Activated B cell treated with CpG ODN at 0.5 μM for 24 hours (primary cell): Measurements from ENCODE around the gene PAM16. TPM values are rescaled to one million over a fixed set of nuclear protein-coding genes. Genes with fewer than 3 reads are reported as not detected.
"Not testable (repeated sequence)": the region's sequence is repeated elsewhere in the genome, so short reads cannot be mapped to it uniquely, and the experiment has no call there.

Experiments used
- ATAC-seq: fragments of 200-7000 bp; cut with Tn5 transposase; one replicate; pipeline ENCODE4 v1.10.0; 2021; ENCODE audit warnings: low read depth, mild to moderate bottlenecking, moderate library complexity
- CTCF ChIA-PET: fragments of 350-600 bp; sonication (Branson Sonifier 250); formaldehyde crosslinking; loops from one replicate; lab custom pipeline; 2021; ENCODE audit warnings: antibody characterized with exemption; lab: Charles Lee
- POLR2A ChIA-PET: fragments of 350-600 bp; sonication (Branson Sonifier 250); formaldehyde crosslinking; loops from one replicate; lab custom pipeline; 2021; ENCODE audit warnings: antibody characterized with exemption; lab: Charles Lee
- DNase-seq: peaks from one replicate; pipeline ENCODE4 v3.0.0; 2022
- H3K27ac Mint-ChIP-seq: one replicate; pipeline ENCODE4 v1.8.0; 2020; ENCODE audit warnings: mixed read lengths
- H3K27me3 Mint-ChIP-seq: one replicate; pipeline ENCODE4 v1.8.0; 2021; ENCODE audit warnings: mixed read lengths
- H3K36me3 Mint-ChIP-seq: one replicate; pipeline ENCODE4 v1.8.0; 2021; ENCODE audit warnings: low read depth, mixed read lengths
- H3K4me1 Mint-ChIP-seq: one replicate; pipeline ENCODE4 v1.8.0; 2021; ENCODE audit warnings: mixed read lengths
- H3K4me3 Mint-ChIP-seq: one replicate; pipeline ENCODE4 v1.8.0; 2020; ENCODE audit warnings: mild to moderate bottlenecking, mixed read lengths
- H3K9me3 Mint-ChIP-seq: one replicate; pipeline ENCODE4 v1.8.0; 2020; ENCODE audit warnings: mixed read lengths
- intact Hi-C: fragments of 100-400 bp; cut with micrococcal nuclease; formaldehyde crosslinking; loops from one replicate; pipeline ENCODE4 v1.15.1; 2024
- total RNA-seq: library from RNA; stranded (reverse); gene quantifications from 2 replicates; pipeline ENCODE4 v1.2.3, GENCODE V29; 2022
- TF ChIP-seq, protein P1 (sequence below): fragments of 200-600 bp; IDR thresholded peaks from one replicate; pipeline ENCODE4 v1.8.0; 2022; ENCODE audit warnings: antibody characterized with exemption, mild to moderate bottlenecking

The PAM16 gene
- total RNA-seq, 1 donor from 2014 or later: 58.1 TPM

DNA sequence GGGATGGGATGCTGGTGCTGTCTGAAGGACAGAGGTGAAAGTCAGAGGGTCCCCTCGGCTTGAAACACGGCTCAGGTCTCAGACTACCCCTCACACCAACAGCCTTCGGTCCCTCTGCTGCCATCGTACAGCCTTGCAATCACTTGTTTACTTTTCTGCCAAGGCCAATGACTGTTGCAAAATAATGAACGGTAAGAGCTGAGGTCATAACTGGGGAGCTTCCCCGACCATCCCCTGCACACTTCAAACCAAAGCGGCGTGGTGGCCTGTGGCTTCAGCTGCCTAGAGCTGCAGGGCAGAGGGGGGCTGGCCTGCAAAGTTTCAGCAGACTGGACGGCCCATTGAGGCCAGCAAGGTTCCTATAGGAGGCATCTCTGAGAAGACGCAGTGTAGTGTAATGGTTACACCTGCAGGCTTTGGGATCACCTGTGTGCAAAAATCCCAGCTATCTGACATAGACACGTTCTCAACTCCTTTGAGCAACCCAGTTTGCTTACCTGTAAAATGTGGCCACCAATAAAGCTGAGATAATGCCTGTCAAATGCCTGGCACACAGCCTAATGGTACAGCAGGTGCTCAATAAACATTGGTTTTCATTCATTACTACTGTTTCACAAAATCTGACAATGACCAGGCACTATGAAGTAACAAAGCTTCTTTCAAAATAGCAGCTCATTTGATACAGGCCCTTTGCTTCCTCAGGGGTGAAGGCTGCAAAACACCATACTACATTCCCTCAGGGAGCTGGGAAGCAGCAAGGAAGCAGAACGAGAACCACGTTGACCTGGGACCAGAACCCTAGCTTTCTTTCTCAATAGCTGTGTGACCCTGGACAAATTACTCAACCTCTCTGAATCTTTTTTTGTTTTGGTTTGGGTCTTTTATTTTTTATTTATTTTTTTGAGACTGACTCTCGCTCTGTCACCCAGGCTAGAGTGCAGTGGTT lies 5.0 kb downstream of the PAM16 start:
- Mint-ChIP-seq H3K4me1 (peaks cover 15% of the 10 kb centered on the region), H3K36me3 (peaks cover 12% of the 10 kb centered on the region), H3K9me3 (no peaks in the 10 kb centered on the region), H3K27me3 (no peaks in the 10 kb centered on the region), H3K4me3 (no peak overlapping the region), H3K27ac (no peak overlapping the region)
- intact Hi-C loops: no loop called here
- TF ChIP-seq, protein P1, sequence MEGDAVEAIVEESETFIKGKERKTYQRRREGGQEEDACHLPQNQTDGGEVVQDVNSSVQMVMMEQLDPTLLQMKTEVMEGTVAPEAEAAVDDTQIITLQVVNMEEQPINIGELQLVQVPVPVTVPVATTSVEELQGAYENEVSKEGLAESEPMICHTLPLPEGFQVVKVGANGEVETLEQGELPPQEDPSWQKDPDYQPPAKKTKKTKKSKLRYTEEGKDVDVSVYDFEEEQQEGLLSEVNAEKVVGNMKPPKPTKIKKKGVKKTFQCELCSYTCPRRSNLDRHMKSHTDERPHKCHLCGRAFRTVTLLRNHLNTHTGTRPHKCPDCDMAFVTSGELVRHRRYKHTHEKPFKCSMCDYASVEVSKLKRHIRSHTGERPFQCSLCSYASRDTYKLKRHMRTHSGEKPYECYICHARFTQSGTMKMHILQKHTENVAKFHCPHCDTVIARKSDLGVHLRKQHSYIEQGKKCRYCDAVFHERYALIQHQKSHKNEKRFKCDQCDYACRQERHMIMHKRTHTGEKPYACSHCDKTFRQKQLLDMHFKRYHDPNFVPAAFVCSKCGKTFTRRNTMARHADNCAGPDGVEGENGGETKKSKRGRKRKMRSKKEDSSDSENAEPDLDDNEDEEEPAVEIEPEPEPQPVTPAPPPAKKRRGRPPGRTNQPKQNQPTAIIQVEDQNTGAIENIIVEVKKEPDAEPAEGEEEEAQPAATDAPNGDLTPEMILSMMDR: no peak
- no peak for DNase-seq
- ATAC-seq: no peak
- ChIA-PET POLR2A (no interaction called here), CTCF (interaction anchor here (1.0 to 2.1 kb wide), 3 partner anchors 56 to 92 kb away, joined by 3 to 6 read pairs (median 4); no protein-coding TSS in a partner anchor)

DNA sequence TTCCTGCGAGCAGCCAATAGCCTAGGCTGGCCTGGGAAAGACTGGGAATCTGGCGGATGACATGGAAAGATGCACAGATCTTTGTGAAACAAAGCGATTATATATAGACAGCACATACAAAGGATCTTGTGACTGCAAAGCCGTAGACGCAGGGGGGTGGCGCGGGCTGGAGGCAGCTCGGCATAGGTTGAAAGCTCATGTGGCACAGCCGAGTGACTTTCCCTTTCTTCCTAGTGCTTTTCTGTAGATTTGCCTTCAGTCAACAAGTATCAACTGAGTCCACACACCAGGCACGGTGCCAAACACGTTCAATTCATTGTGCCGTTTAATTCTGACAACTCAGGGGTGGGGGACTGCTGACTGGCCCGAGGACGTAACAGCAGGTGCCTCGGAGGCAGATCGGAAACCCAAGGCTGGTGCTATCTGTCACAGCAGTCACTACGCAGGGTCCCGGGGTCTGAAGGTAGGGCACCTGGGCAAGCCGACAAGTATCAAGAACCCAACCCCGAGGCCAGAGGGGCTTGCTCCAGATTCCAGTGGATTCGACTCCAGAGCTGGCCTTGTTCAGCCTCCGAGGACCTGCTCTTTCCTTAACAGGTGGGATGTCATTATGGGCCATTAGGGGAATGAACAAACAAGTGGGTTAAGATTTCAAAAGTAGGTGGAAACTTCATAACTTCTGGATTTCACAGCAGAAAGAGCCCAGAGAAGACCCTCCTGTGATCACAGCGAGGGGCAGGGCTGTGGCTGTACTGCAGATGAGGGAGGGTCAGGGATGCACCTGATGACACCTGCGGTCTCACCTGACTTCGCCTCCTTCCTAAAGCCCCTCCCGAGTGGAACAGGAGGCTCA lies 5.9 kb downstream of the PAM16 start:
- DNase-seq (no peak), ATAC-seq (no peak)
- CTCF ChIA-PET: interaction anchor here (1.5 kb wide), 1 partner anchor 56 kb away, joined by 4 read pairs; no protein-coding TSS in a partner anchor
- POLR2A ChIA-PET: no interaction called here
- H3K4me1 Mint-ChIP-seq: peaks cover 10% of the 10 kb centered on the region
- H3K36me3 Mint-ChIP-seq: peaks cover 12% of the 10 kb centered on the region
- intact Hi-C loops: no loop called here
- no peak overlapping the region for H3K4me3 Mint-ChIP-seq
- no peaks in the 10 kb centered on the region for H3K9me3 Mint-ChIP-seq
- H3K27ac Mint-ChIP-seq: no peak overlapping the region
- TF ChIP-seq, protein P1: no peak
- no peaks in the 10 kb centered on the region for H3K27me3 Mint-ChIP-seq

DNA sequence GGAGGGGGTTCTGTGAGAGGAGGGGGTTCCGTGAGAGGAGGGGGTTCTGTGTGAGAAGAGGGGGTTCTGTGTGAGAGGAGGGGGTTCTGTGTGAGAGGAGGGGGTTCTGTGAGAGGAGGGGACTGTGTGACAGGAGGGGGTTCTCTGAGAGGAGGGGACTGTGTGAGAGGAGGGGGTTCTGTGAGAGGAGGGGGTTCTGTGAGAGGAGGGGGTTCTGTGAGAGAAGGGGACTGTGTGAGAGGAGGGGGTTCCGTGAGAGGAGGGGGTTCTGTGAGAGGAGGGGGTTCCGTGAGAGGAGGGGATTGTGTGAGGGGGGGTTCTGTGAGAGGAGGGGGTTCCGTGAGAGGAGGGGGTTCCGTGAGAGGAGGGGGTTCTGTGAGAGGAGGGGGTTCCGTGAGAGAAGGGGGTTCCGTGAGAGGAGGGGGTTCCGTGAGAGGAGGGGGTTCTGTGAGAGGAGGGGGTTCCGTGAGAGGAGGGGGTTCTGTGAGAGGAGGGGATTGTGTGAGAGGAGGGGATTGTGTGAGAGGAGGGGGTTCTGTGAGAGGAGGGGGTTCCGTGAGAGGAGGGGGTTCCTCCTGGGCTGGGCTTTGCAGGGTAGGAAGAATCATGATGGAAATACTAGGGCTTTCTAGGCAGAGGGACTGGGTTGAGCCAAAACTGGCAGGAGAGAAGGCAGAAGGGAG lies 6.7 kb downstream of the PAM16 start:
- POLR2A ChIA-PET, H3K4me3 Mint-ChIP-seq, DNase-seq, intact Hi-C loops, CTCF ChIA-PET, H3K4me1 Mint-ChIP-seq, H3K27me3 Mint-ChIP-seq, ATAC-seq, H3K27ac Mint-ChIP-seq, H3K9me3 Mint-ChIP-seq: not testable (repeated sequence)
- peaks cover 13% of the 10 kb centered on the region for H3K36me3 Mint-ChIP-seq

DNA sequence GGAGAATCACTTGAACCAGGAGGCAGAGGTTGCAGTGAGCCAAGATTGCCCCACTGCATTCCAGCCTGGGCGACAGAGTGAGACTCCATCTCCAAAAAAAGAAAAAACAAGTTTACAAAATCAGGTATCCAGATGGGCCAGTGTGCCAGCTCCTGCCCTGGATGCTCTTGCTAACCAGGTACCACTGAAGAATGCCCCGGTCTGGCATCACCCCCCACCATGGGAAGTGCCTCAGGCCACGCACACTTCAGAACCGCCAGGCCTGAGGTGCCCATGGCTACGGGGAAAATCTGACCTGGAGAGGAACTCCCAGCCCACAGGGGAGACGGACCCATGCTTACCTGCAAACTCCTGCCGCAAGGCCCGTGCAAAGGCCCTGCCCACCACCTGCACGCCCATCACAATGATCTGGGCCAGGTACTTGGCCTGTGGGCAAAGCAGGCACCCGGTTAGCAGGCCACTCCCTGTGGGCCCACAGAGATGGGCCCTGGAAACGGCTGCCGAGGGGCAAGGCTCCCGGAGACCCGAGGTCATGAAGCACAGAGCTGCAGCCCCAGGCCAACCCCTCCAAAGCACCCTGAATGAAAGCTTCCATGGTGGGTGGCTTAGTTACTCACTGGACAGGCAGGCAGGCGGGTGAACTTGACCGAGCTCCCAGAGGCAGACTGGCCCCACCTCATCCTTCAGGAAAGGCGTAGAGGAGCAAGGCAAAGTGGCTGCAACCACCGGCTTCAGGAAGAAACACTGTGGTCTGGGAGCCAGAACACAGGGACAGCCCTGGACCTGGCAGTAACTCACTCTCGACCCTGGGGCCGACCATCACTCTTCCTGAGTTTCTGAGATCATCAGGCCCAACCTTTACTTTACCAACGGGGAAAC lies 8.0 kb downstream of the PAM16 start:
- Mint-ChIP-seq H3K27me3 (no peaks in the 10 kb centered on the region), H3K27ac (no peak overlapping the region), H3K4me3 (no peak overlapping the region), H3K4me1 (peaks cover 5% of the 10 kb centered on the region), H3K36me3 (peaks cover 15% of the 10 kb centered on the region), H3K9me3 (no peaks in the 10 kb centered on the region)
- TF ChIP-seq, protein P1: no peak
- ChIA-PET CTCF (no interaction called here), POLR2A (no interaction called here)
- DNase-seq: no peak
- intact Hi-C loops: no loop called here
- no peak for ATAC-seq
